Pancreas (tissue), 10 donors: ENCODE data around the gene ARL8B. TPM values are rescaled to one million over a fixed set of nuclear protein-coding genes. Genes with fewer than 3 reads are reported as not detected.
"Not testable (repeated sequence)": the region's sequence is repeated elsewhere in the genome, so short reads cannot be mapped to it uniquely, and the experiment has no call there.

Source experiments
- ATAC-seq, 4 donors: fragments of 200-7000 bp; cut with Tn5 transposase; one replicate each; pipeline versions ENCODE4 v1.8.0 to v1.9.1; 2020; ENCODE audit warnings: mild to moderate bottlenecking in 4 of 4, moderate library complexity in 4 of 4
- DNase-seq, 6 donors: peaks; one replicate each; pipeline ENCODE4 v3.0.0-alpha.2; 2020
- FAIRE-seq: peaks from 2 replicates; lab custom pipeline; 2012; peaks lifted over from hg19 to GRCh38; lab: Jason Lieb, UNC
- H3K27ac ChIP-seq, 4 donors: fragments of 200-600 bp; sonication (generic); 1 replicate in 3 of 4; 2 replicates in 1 of 4; pipeline versions ENCODE4 v1.5.0 to v1.8.0; 2020
- H3K27me3 ChIP-seq, 4 donors: fragments of 200-600 bp; one replicate each; pipeline ENCODE4 v1.8.0; 2021
- H3K36me3 ChIP-seq, 3 donors: fragments of 200-600 bp; sonication (generic) in 1 of 3; one replicate each; pipeline versions ENCODE4 v1.5.0 to v1.8.0; 2020 to 2021
- H3K4me1 ChIP-seq, 3 donors: fragments of 200-600 bp; one replicate each; pipeline ENCODE4 v1.8.0; 2021
- H3K4me3 ChIP-seq, 4 donors: fragments of 200-600 bp; sonication (generic) in 2 of 4; one replicate each; pipeline versions ENCODE4 v1.5.0 to v1.8.0; 2020 to 2021
- H3K9me3 ChIP-seq, 4 donors: fragments of 200-600 bp; one replicate each; pipeline ENCODE4 v1.8.0; 2021
- WGBS, 2 donors: extraction: QIAGEN DNeasy Blood & Tissue Kit; methylation state at CpG; one replicate each; pipeline ENCODE4 v1.1.7; 2013; 5-methylcytosine and 5-hydroxymethylcytosine counted together
- intact Hi-C, 3 donors: fragments of 100-400 bp; cut with DNase I; formaldehyde crosslinking; loops; one replicate each; pipeline versions ENCODE4 v1.11.1 to v1.14.2; 2022
- polyA plus RNA-seq, 2 donors: library from polyadenylated mRNA; stranded (reverse); fragments of 200-250 nt; gene quantifications; one replicate each; pipeline ENCODE4 v1.2.3, GENCODE V29; 2013
- total RNA-seq, 6 donors: library from RNA; stranded (reverse); fragmentation: NEBNext Ultra II Directional in 4 of 6; extraction: Animal tissue kit (Norgen Biotek cat#: 25700) in 4 of 6; gene quantifications; one replicate each; pipeline versions ENCODE4 v1.2.1 to v1.2.4, GENCODE V29; 2021 to 2023
- TF ChIP-seq, protein P1 (sequence below), 4 donors: fragments of 200-600 bp; sonication (generic) in 3 of 4; IDR thresholded peaks; one replicate each; pipeline versions ENCODE4 v1.5.0 to v1.8.0; 2021; ENCODE audit warnings: antibody characterized with exemption in 4 of 4
- donor health status: healthy with polysubstance abuse.
- donor health status: DM: no; HTN: no; CAD: no; lungs with moderate emphysema.
- donor health status: DM: no; HTN: no; CAD: no.
- donor health status: control.
- donor health status: control.
- donor health status: Bipolar disorder and iron deficiency.
- donor health status: DM: yes; HTN: yes; CAD: no.
- donor health status: DM: no; HTN: no; CAD: no.
- donor health status: DM: no; HTN: no; CAD: no.
- donor health status: DM: yes; HTN: yes; CAD: no.

Gene ARL8B
- total and polyA plus RNA-seq, 8 donors: 14.6 to 31.9 (median 24.4) TPM

DNA sequence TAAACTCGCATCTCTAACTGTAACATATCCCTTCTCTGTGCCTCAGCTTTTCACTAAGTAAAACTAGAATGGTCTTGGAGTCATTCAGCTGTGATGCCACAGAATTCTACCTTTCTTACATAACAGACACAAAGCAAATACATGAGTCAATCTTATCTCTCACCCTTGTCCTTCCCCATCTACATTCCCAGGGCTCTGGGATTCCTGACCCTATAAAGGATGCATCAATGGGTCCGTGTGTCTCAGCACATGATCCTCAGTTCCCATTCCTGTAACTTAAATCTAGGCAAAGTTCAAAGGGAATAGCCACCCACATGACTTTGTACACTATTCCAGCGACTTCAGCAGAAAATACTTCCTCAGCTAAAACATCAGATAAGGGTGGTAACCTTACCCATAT is 11.8 kb upstream of the ARL8B start:
- Histone ChIP-seq H3K36me3 (no peaks in the 10 kb centered on the region), H3K27ac (no peak overlapping the region), H3K9me3 (no peaks in the 10 kb centered on the region), H3K27me3 (no peaks in the 10 kb centered on the region), H3K4me1 (no peaks in the 10 kb centered on the region), H3K4me3 (no peak overlapping the region)
- 49 to 58% methylated on average over 3 of the region's 3 CpGs for WGBS, 2 donors
- DNase-seq (no peak), ATAC-seq (no peak), FAIRE-seq (no peak)
- intact Hi-C loops: no loop called here
- TF ChIP-seq, protein P1, sequence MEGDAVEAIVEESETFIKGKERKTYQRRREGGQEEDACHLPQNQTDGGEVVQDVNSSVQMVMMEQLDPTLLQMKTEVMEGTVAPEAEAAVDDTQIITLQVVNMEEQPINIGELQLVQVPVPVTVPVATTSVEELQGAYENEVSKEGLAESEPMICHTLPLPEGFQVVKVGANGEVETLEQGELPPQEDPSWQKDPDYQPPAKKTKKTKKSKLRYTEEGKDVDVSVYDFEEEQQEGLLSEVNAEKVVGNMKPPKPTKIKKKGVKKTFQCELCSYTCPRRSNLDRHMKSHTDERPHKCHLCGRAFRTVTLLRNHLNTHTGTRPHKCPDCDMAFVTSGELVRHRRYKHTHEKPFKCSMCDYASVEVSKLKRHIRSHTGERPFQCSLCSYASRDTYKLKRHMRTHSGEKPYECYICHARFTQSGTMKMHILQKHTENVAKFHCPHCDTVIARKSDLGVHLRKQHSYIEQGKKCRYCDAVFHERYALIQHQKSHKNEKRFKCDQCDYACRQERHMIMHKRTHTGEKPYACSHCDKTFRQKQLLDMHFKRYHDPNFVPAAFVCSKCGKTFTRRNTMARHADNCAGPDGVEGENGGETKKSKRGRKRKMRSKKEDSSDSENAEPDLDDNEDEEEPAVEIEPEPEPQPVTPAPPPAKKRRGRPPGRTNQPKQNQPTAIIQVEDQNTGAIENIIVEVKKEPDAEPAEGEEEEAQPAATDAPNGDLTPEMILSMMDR (IDR thresholded peaks at IDR 0.05): no peak

GRCh38 chr3:5112043-5112442 is 10.0 kb upstream of the ARL8B start:
- ATAC-seq (no peak), FAIRE-seq (no peak), DNase-seq (no peak)
- H3K4me1 ChIP-seq: no peaks in the 10 kb centered on the region
- no peak overlapping the region for H3K4me3 ChIP-seq
- no peaks in the 10 kb centered on the region for H3K36me3 ChIP-seq
- H3K9me3 ChIP-seq: no peaks in the 10 kb centered on the region
- intact Hi-C loops: no loop called here
- 68% methylated on average over 2 of the region's 2 CpGs for WGBS, 2 donors
- no peak overlapping the region for H3K27ac ChIP-seq
- no peaks in the 10 kb centered on the region for H3K27me3 ChIP-seq
- TF ChIP-seq, protein P1 (IDR thresholded peaks at IDR 0.05): no peak

DNA sequence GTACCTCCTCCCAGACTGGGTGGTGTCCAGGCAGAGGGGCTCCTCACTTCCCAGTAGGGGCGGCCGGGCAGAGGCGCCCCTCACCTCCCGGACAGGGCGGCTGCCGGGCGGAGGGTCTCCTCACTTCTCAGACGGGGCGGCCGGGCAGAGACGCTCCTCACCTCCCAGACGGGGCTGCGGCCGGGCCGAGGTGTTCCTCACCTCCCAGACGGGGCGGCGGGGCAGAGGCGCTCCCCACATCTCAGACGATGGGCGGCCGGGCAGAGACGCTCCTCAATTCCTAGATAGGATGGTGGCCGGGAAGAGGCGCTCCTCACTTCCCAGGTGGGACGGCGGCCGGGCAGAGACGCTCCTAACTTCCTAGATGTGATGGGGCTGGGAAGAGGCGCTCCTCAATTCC is 8.4 kb upstream of the ARL8B start:
- DNase-seq, FAIRE-seq, H3K4me3 ChIP-seq, H3K9me3 ChIP-seq, H3K36me3 ChIP-seq, H3K27ac ChIP-seq, ATAC-seq, H3K27me3 ChIP-seq, H3K4me1 ChIP-seq, intact Hi-C loops: not testable (repeated sequence)
- WGBS, 2 donors: 93 to 94% methylated on average over 29 to 30 of the region's 30 CpGs

DNA sequence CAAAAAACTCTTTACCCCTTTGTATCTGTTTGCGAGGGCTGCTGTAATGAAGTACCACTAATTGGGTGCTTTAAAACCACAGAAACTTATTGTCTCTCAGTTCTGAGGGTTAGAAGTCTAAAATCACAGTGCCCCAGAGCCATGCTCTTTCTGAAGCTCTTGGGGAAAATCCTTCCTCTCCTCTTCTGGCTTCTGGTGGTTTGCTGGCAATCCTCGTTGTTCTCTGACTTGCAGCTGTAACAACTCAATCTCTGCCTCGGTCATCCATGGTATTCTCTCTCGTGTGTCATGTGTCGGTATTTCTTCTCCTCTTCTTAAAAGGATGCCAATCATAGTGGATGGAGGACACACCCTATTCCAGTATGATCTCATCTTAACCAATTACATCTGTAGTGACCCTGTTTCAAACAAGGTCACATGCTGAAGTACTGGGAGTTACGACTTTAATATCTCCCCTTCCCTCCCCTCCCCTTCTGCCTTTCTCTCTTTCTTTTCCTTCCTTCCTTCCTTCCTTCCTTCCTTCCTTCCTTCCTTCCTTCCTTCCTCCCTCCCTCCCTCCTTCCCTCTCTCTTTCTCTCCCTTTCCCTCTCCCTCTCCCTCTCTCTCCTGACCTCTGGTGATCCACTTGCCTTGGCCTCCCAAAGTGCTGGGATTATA is 6.5 kb upstream of the ARL8B start:
- Histone ChIP-seq H3K4me1 (no peaks in the 10 kb centered on the region), H3K27ac (no peak overlapping the region), H3K9me3 (no peaks in the 10 kb centered on the region), H3K27me3 (no peaks in the 10 kb centered on the region), H3K4me3 (no peak overlapping the region), H3K36me3 (no peaks in the 10 kb centered on the region)
- ATAC-seq: no peak
- DNase-seq: no peak
- TF ChIP-seq, protein P1 (IDR thresholded peaks at IDR 0.05): no peak
- intact Hi-C loops: no loop called here
- WGBS, 2 donors: 72 to 83% methylated on average over 6 of the region's 6 CpGs
- no peak for FAIRE-seq

DNA sequence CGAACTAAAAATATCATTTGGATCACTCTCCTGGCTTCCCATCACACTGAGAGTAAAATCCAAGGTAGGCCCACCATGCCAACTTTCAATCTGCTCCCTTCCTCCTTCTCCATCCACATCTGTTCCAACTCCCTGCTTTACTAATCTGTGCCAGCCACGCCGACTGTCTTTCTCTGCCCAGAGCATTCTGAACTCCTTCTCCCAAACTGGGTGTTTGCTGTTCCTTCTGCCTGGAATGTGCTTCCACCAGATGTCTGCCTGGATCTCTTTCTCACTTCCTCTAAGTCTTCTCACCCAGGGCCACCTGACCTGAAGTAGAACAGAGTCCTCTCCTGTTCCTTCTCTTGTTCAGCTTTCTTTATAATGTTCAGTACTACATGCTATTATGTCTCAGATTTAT is 5.6 kb upstream of the ARL8B start:
- DNase-seq: no peak
- H3K27me3 ChIP-seq: no peaks in the 10 kb centered on the region
- no peaks in the 10 kb centered on the region for H3K9me3 ChIP-seq
- WGBS, 2 donors: 49% methylated on average over 3 of the region's 3 CpGs
- no peak for ATAC-seq
- no peak overlapping the region for H3K27ac ChIP-seq
- no peak for FAIRE-seq
- H3K4me3 ChIP-seq: no peak overlapping the region
- intact Hi-C loops: no loop called here
- H3K36me3 ChIP-seq: no peaks in the 10 kb centered on the region
- TF ChIP-seq, protein P1 (IDR thresholded peaks at IDR 0.05): no peak
- H3K4me1 ChIP-seq: no peaks in the 10 kb centered on the region
